HG03097 (cell line): Measurements from ENCODE around the gene NAGLU.

Experiments
- ATAC-seq: cut with Tn5 transposase; IDR thresholded peaks from one replicate; pipeline ENCODE4 v1.9.1; 2021; ENCODE audit not compliant: unreplicated experiment, low FRiP score

Gene NAGLU

GRCh38 chr17:42536048-42536371, at the start of gene NAGLU:
Gene NAGLU (plus strand): TSS chr17:42536241. CDS start chr17:42536273, 32 bp downstream.
- peak; percentile 86 for ATAC-seq

- ATAC-seq: no peak
These were observed 48.0 kb upstream of the NAGLU start for GRCh38 chr17:42488032-42488431.

- ATAC-seq: no peak
These were observed 42.7 kb upstream of the NAGLU start for GRCh38 chr17:42493319-42493718.

DNA sequence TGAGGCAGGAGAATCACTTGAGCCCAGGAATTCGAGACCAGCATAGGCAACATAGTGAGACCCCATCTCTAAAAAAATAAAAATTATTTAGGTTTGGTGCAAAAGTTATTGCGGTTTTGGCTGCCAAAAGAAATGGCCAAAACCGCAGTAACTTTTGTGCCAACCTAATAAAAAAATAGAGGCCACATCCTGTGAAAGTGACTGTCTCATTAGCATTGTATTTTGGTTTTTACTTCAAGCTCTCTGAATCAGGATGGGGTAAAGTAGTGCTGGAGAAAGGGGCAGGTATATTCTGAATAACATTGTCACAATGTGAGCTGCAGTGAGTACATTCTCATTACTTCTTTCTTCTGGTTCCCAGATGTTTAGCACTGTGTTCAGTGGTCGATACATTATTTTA, 41.4 kb upstream of the NAGLU start:
- no peak for ATAC-seq

- ATAC-seq: no peak
These were observed 37.2 kb upstream of the NAGLU start for GRCh38 chr17:42498828-42499227.

DNA sequence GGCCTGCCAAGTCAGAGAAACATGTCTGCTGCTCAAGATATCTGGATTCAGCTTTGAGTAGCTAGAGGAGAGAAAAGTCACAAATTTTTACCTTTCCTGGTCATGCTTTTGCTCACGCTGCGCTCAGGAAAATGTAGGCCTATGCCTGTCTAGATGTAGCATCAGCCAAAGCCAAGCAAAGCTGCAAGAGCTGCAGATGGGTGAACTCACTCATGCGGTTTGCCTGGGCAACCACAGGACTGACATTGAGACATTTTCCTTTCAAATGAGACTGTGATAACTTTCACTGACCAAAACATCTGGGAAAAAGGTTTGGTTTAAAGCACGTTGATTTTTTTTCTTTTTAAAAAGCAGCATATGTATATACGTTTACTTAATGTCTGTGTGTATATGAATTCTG, 34.0 kb upstream of the NAGLU start:
- ATAC-seq: no peak

GRCh38 chr17:42502926-42503325, 33.1 kb upstream of the NAGLU start:
- no peak for ATAC-seq

DNA sequence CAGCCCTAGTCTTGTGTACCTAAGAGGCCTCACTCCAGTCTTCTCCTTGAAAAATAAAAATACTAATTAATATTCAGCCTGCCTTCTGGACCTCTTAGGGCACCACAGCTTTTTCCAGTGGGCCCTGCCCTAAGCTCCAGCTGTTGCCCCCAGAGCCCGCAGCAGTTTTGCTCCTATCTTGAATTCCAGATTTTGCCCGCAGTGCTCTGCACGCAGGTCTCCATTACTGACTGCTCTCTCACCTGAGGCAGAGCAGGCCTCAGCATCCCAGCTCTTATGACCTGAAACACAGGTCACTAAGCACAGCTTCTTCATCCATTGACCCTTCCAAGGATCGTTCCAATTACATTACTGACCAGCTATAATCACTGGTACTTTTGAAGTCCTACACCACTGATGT, 28.4 kb upstream of the NAGLU start:
- no peak for ATAC-seq

DNA sequence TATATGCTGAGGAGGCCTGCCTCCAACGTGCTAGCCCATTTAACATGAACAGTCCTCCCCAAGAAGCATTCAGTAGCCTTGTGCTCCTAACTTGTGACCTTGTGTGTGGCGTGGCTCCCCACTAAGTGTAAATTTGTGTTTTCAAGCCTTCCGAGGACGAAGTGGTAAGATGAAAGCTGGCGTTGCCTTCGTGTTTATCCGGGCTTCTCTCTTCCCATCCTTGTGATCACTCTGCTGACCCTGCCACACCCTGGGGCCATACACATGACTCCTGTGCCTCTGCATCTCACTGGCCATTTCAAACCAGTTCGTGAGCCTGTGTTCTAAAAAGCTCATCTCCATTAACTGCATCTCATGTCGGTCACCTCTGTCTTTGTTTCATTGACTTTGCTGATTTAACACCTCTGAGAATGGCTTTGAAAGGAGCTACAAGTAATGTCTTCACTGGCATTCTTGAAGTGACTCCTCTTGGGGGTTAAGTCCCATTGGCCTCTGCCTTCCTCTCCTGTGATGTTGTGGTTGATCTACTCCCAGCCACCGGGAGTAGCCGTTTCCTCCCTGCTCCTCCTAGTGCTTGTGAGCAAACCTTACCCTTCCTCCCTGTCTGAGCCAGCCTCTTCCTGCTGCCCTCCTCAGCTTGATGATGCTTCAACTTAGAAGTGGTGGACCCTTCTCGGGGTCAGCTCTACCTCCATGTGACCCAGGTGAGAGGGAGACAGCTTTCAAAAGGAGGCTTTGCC, 27.4 kb upstream of the NAGLU start:
- no peak for ATAC-seq

- ATAC-seq: no peak
These were observed 26.6 kb upstream of the NAGLU start for GRCh38 chr17:42509409-42509808.

DNA sequence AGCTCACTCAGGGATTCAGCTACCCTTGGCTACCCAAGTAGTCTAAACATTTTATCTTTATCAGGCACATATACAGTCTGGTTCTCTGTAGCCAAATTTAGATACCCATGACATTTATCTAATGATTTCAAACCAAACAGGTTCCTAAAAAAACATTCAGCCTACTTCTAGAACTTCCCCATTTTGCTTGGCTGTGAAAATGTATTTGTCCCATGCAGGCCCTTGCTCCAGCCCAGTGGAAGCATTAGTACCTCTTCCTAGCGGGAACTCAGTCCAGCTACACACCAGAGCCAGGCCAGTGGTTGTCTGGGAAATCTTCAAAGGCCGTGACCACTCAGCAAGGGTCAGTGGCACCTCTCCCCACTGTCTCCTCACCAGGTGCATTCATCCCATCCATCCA, 26.2 kb upstream of the NAGLU start:
- ATAC-seq: no peak

GRCh38 chr17:42512246-42512645, 23.8 kb upstream of the NAGLU start:
- no peak for ATAC-seq

DNA sequence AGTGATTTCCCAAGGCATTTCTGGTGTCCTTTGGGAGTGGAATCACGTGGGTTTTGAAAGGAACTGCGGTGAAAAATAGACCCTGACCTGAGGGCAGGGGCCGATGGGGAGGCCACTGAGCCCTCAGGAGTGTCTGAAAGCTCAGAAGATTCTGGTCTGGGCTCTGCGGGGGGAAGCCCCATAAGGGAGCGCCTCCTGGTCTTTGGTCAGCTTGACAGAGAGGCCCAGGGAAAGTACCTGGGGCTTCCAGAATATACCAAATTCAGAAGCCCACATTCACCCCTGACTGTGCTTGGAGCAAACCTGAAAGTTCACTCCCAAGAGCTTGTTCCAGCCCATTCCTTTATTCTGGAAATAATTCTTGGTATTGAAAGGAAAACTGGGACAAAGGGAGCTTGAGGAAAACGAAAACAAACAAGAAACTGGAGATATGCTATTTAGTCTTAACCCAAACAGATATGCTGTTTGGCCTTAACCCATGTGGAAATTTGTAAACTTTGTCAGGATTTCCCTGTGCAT, 23.2 kb upstream of the NAGLU start:
- no peak for ATAC-seq

GRCh38 chr17:42513686-42514085, 22.4 kb upstream of the NAGLU start:
- ATAC-seq: no peak

- no peak for ATAC-seq
These were observed 21.8 kb upstream of the NAGLU start for GRCh38 chr17:42514279-42514678.

- no peak for ATAC-seq
These were observed 21.2 kb upstream of the NAGLU start for GRCh38 chr17:42514867-42515266.

GRCh38 chr17:42517516-42517915, 18.5 kb upstream of the NAGLU start:
- no peak for ATAC-seq

DNA sequence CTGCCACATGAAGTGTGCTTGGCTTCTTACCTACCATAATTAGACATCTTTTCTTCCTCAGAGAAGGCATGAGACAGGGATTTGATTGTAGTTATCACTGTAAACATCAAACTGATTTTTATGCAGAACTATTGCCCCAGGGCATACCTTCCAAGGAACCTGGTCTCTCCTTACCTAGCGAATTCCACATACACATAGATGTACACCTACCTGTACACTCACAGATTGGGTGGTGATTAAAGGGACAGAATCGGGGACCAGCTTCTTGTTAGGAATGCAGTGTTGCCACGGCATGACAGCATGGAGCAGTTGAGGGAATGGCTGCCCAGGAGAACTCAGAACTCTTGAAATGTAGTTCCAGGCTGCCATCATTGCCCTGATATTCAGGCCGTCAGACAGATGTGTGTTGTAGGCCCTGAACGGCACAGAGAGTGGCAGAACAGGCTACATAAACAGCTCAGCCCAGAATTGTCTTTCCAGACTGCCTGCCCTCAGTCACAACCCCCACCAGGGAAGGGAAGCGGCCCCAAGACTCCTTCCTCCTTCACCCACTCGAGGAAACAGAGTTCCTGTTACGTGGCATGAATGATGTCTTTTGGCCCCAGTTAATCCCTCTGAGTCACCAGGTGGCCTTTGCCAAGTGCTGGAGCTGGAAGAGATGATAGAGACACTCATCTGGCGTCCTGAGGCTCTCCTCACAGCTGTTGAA, 17.8 kb upstream of the NAGLU start:
- ATAC-seq: no peak

DNA sequence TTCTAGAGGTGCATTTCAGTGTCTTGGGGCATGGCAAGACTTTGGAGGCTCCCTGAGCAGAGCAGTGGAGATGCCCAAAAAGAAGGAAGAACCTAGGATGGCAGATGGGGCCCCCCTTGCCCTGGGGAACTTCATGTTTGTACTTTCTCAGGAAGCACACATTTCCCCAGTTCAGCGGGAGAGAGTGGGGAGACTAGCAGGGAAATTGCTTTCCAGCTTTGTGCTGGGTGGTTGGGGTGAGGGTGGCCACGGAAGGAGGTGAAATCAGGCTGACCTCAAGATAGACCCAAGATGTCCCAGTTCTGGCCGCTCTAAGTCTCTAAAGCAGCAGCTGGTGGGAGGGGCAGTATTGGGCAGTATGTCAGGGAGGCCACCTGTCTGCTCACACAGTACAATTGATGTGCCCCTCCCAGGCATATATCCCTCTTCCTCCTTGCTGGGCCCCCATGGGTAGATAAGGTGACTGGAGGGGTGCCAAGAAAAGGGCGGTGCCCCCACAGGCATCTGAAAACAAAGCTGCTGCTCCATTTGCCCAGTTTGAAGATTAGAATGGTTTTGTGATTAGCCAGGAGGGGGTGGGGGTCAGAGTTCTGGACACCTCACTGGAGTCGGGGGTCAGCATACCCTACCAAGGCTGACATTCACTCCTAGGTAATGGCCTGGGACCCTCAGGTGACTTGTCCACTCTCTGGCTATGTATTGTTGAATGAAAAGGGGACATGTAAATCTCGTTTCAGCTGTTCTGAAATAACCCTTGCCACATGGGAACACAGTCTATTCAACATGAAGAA, 17.1 kb upstream of the NAGLU start:
- no peak for ATAC-seq

DNA sequence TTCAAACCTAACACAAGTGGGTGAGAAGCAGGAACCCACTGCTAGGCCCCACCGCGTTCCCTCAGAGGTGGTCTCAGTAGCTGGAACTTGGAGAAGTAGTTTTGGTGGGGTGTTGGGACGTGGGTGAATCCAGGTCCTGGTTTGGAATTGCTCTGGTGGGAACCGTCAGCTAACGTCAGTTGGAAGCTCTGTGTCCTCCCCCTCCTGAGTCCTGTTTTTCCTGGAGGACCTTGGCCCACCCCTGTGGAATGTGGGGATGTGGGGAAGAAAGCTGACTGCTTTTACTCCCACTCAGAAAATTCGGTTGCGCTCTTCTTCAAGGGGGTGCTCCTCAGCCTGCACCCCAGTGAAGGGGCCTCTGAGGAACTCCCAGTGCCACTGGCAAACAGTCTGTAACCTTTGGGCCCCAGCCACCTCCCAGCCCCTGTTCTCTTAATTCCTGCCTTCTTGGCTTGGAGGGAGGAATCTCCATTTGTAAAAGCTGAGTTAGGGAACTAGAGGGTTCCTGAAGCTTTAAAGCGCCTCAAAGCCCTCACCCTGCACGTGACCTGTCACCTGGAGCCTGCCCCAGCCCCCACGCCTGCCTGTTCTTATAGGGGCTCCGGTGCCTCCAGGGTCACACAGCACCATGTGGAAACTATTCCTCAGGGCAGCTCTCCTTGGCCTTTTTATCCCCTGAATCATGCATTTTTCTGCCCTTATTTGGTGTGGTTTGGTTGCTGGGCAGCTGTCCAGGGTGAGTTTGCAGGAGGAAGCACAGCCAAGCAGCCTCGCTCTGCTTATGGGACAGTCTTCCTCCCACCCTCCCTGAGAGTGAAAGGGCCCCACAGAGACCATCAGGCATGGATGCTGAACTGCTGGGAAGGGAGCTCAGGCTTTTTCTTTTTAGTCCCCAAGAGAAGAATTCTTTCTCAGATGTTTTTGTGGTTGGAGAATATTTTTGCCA, 16.2 kb upstream of the NAGLU start:
- ATAC-seq: no peak
